ENCODE measurements around the gene TAS2R60.
"Not testable (repeated sequence)": the region's sequence is repeated elsewhere in the genome, so short reads cannot be mapped to it uniquely, and the experiment has no call there.

DNA sequence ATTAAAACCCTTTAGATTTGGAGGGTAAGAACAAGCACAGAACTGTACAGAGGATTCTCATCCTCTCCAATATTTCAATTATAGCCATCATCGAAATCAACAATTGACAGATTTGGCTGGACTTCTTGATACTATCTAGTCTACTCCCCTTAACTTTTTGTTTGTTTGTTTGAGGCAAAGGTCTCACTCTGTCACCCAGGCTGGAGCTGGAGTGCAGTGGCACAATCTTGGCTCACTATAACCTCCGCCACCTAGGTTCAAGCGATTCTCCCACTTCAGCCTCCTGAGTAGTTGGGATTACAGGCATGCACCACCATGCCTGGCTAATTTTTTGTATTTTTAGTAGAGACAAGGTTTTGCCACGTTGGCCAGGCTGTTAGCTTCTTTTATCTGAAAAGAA is 41.0 kb upstream of the TAS2R60 start:
- TF ChIP-seq, protein P1, sequence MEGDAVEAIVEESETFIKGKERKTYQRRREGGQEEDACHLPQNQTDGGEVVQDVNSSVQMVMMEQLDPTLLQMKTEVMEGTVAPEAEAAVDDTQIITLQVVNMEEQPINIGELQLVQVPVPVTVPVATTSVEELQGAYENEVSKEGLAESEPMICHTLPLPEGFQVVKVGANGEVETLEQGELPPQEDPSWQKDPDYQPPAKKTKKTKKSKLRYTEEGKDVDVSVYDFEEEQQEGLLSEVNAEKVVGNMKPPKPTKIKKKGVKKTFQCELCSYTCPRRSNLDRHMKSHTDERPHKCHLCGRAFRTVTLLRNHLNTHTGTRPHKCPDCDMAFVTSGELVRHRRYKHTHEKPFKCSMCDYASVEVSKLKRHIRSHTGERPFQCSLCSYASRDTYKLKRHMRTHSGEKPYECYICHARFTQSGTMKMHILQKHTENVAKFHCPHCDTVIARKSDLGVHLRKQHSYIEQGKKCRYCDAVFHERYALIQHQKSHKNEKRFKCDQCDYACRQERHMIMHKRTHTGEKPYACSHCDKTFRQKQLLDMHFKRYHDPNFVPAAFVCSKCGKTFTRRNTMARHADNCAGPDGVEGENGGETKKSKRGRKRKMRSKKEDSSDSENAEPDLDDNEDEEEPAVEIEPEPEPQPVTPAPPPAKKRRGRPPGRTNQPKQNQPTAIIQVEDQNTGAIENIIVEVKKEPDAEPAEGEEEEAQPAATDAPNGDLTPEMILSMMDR (IDR thresholded peaks at IDR 0.05), result not testable (repeated sequence)
- not testable (repeated sequence) for TF ChIP-seq POLR2AphosphoS5 (IDR thresholded peaks at IDR 0.05)

Measured in gastroesophageal sphincter (tissue), 3 donors.